SK-MEL-5 (cell line): ENCODE measurements around the gene PCDH19. TPM values are rescaled to one million over a fixed set of nuclear protein-coding genes. Genes with fewer than 3 reads are reported as not detected.

Source experiments
- DNase-seq: peaks from one replicate; pipeline ENCODE4 v3.0.0-alpha.2; 2016; ENCODE audit warnings: low read depth, low spot score
- in situ Hi-C: cut with HindIII; loops from 2 replicates; pipeline ENCODE4 v1.10.0; 2016; ENCODE audit warnings: low sequenced_read_pairs, high pct_unique_total_duplicates, low pct_unique_long_range_greater_than_20kb
- total RNA-seq: library from RNA; depleted of rRNA; stranded (reverse); fragments of >200 nt; shearing (Covaris generic); gene quantifications from 2 replicates; pipeline ENCODE4 v1.2.3, GENCODE V29; 2014; rRNA removed

PCDH19 gene
- total RNA-seq, 1 experiment from 2014 or later = not detected

DNA sequence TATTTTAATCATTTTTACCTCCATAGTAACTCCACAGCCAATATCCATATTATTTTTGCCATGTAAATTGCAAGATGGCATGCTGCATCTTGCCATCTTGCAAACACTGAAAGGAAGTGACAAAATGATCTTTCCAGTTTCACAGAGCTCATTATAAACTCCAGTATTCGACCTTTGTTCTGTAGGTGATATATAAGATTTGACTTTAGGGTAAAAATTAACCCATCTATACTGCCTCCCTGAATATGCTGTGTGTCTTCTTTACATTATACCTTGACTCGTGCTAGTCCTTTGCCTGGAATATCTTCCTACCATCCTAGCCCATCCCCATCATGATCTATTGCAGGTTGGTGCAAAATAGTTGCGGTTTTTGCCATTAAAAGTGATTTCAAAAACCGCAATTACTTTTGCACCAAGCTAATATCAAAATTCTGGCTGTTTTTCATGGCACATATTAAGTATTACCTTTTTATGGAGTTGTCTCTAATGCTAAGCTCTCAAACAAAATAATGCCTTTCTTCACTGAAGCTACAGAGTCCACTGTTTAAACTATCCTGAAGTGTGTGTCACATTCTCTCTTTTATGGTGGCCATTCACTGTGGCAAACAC, 161.1 kb downstream of the PCDH19 start:
- DNase-seq = no peak
- in situ Hi-C loops = no loop called here

DNA sequence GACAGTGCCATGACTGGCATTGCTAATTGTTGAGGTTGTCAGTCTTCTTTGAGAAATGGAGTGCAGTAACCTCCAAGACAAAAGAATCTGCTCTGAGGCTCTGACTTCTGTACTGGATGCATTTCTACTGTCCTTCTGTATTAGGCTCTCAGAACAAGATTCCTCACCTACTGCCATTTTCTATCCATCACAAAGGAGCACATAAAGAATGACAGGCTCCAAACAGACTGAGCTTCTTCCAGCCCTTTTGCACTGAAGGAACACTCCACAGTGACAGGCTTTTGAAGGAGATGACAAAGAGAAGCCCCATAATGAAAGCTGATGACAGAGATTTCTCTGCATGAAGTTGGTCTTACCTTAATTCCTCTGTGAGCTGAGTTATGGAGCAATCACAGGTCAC, 162.2 kb downstream of the PCDH19 start:
- no peak for DNase-seq
- in situ Hi-C loops = no loop called here

DNA sequence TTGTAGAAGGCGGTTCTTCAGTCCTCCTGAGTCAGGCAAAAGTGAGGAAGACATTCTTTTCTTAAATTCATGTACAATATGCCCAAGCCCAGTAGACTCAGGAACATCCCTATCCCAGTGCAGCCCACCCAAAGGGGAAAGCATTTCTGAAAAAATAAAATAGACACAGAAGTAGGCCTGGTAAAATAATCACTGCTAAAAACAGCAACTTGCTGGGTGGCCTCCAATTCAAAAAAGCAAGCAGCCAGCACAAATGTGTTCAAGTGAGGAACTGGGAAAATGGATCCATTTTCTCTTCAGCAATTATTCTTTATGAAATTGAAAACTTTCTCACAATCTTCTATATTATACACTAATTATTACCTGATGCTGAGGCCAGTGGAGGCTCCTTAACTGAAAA, 165.4 kb downstream of the PCDH19 start:
- in situ Hi-C loops = no loop called here
- no peak for DNase-seq

Other genes starting within 250 kb of the PCDH19 start
- not detected in 2 replicates for gene TNMD, start 174.7 kb upstream of the PCDH19 start, total RNA-seq
- gene TSPAN6, start 226.5 kb upstream of the PCDH19 start, total RNA-seq = 54.1 and 56.0 TPM in 2 replicates
- gene SRPX2, start 233.9 kb upstream of the PCDH19 start, total RNA-seq = 0.72 and 1.6 TPM in 2 replicates